Smooth muscle cell (in vitro differentiated cells): ENCODE results near the gene STK4. TPM values are rescaled to one million over a fixed set of nuclear protein-coding genes. Genes with fewer than 3 reads are reported as not detected.

Experiments
- DNase-seq: peaks from one replicate; lab custom pipeline; 2025; ENCODE audit not compliant: unreplicated experiment; lab: John Stamatoyannopoulos, UW
- H2AFZ ChIP-seq: fragments of 200-600 bp; sonication (generic); 2 replicates; pipeline ENCODE4 v1.6.0; 2016; ENCODE audit warnings: antibody characterized with exemption, low read depth, mild to moderate bottlenecking
- H3F3A ChIP-seq: fragments of 200-600 bp; sonication (generic); 2 replicates; pipeline ENCODE4 v1.6.0; 2017; ENCODE audit warnings: antibody characterized with exemption, low read depth
- H3K27ac ChIP-seq: fragments of 200-600 bp; sonication (generic); 2 replicates; pipeline ENCODE4 v1.5.1; 2016; ENCODE audit warnings: low read depth, mild to moderate bottlenecking
- H3K27me3 ChIP-seq: fragments of 200-600 bp; sonication (generic); 2 replicates; pipeline ENCODE4 v1.6.1; 2016; ENCODE audit warnings: low read depth, mild to moderate bottlenecking
- H3K36me3 ChIP-seq: fragments of 200-600 bp; sonication (generic); 2 replicates; pipeline ENCODE4 v1.5.1; 2016; ENCODE audit warnings: low read depth
- H3K4me1 ChIP-seq: fragments of 200-600 bp; sonication (generic); 2 replicates; pipeline ENCODE4 v1.5.1; 2016; ENCODE audit warnings: low read depth
- H3K4me2 ChIP-seq: fragments of 200-600 bp; sonication (generic); 2 replicates; pipeline ENCODE4 v1.6.0; 2016; ENCODE audit warnings: mild to moderate bottlenecking
- H3K4me3 ChIP-seq: fragments of 200-600 bp; sonication (generic); 2 replicates; pipeline ENCODE4 v1.5.1; 2016; ENCODE audit warnings: mild to moderate bottlenecking
- H3K79me2 ChIP-seq: fragments of 200-600 bp; sonication (generic); 2 replicates; pipeline ENCODE4 v1.6.0; 2016; ENCODE audit warnings: low read depth, mild to moderate bottlenecking
- H3K9ac ChIP-seq: fragments of 200-600 bp; sonication (generic); 2 replicates; pipeline ENCODE4 v1.6.0; 2016; ENCODE audit warnings: low read depth
- H3K9me3 ChIP-seq: fragments of 200-600 bp; sonication (generic); replicated peaks from 2 replicates; pipeline ENCODE4 v1.5.1; 2016; ENCODE audit warnings: low read depth
- H4K20me1 ChIP-seq: fragments of 200-600 bp; sonication (generic); 2 replicates; pipeline ENCODE4 v1.6.0; 2016; ENCODE audit warnings: low read depth
- CTCF ChIP-seq: fragments of 200-600 bp; sonication (generic); IDR thresholded peaks from 2 replicates; pipeline ENCODE4 v1.5.1; 2017; ENCODE audit warnings: borderline replicate concordance, mild to moderate bottlenecking, antibody characterized with exemption; ENCODE audit not compliant: insufficient read depth, poor library complexity, severe bottlenecking
- WGBS: methylation state at CpG from one replicate; pipeline ENCODE4 v1.1.7; 2016; ENCODE audit warnings: low lambda C conversion rate; 5-methylcytosine and 5-hydroxymethylcytosine counted together
- polyA plus RNA-seq: library from polyadenylated mRNA; unstranded; fragments of >200 nt; fragmentation: Nextera tagmentation; extraction: Ambion mirVana; gene quantifications from 2 replicates; pipeline ENCODE4 v1.2.1, GENCODE V29; 2016
- total RNA-seq: library from RNA; depleted of rRNA; stranded (reverse); fragments of >200 nt; gene quantifications from 2 replicates; pipeline ENCODE4 v1.2.3, GENCODE V29; 2014

STK4 gene
- 24.2 and 33.5 TPM in 2 replicates for total RNA-seq
- polyA plus RNA-seq = 16.8 and 24.8 TPM in 2 replicates

DNA sequence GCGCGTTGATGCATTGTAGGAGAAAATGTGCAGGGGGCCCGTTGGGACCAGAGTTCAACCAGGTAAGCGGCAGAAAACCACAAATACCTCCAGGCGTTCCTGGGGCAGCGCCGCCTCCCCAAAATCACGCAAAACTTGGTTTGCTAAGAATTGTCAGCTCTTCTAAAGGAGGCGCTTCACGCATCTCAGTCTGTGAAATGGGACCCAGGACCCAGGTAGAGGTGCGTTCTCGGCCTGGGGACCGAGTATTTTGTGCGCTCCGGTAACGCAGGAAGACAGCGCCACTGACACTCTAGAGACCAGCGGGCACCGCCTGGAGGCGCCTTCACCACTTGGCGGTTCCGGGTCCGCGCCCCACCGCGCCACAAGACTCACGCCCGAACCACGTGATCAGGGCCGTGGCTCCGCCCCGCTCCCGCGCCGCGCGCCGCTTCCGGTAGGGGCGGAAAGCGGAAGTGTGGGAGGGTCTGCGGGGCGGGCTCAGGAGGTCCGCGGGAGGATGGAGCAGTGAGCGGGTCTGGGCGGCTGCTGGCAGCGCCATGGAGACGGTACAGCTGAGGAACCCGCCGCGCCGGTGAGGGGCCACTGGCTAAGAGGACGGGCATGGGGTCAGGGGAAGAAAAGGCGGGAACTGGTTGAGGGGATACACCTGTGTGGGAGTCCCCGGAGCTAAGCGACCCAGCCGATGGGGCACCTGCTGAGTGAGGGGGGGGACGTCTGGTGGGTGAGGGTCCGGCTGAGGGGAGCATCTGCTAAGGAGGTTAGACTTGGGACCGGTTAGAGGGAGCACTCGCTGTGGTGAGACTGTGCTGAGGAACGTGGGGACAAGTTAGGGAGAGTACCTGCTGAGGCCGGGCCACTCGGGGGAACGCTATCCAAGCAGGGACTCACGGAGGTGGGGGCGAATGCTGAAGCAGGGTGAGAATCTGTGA, at the start of gene STK4:
TSS of gene STK4 (plus strand) at position 483 of the 932 bp plus-strand sequence. CDS start at position 540, 57 bp downstream.
- Histone ChIP-seq H3K4me3 (peak within 1 kb of the TSS; percentile 81), H3K9me3 (no peaks in the 10 kb centered on the region), H3K27me3 (no peaks in the 10 kb centered on the region), H3K79me2 (peaks cover 46% of the 10 kb centered on the region), H3K36me3 (no peaks in the 10 kb centered on the region), H4K20me1 (no peaks in the 10 kb centered on the region), H3K9ac (peak within 1 kb of the TSS; percentile 56), H3K4me2 (peak within 1 kb of the TSS; percentile 90), H3K27ac (no peak within 1 kb of the TSS), H3F3A (no peaks in the 10 kb centered on the region), H3K4me1 (peaks cover 9% of the 10 kb centered on the region), H2AFZ (peak within 1 kb of the TSS; percentile 82)
- TF ChIP-seq CTCF = peak; percentile 17
- WGBS = 1% methylated on average over 66 of the region's 68 CpGs
- DNase-seq = peak; percentile 67

DNA sequence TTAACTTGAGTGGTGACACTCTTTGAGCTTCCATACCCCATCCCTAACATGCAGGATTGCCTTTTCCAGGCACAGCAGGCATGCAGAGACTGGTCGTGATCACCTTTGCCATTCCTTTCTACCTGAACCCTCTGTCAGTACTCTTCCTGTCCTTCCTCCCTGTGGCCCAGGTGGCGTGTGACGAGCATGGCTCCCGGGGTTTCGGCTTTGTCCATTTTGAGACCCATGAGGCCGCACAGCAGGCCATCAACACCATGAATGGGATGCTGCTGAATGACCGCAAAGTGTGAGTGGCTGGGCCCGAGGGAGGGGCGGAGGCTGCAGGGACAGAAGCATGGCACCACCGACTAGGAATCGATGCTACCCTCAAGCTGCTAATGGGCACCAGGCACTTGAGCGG, 49.7 kb upstream of the STK4 start:
- no peaks in the 10 kb centered on the region for H3K27me3 ChIP-seq
- no peaks in the 10 kb centered on the region for H3K9me3 ChIP-seq
- H3K4me2 ChIP-seq = no peak overlapping the region
- H3K79me2 ChIP-seq = no peaks in the 10 kb centered on the region
- peaks cover 7% of the 10 kb centered on the region for H3K36me3 ChIP-seq
- TF ChIP-seq CTCF = no peak
- no peak overlapping the region for H2AFZ ChIP-seq
- no peak for DNase-seq
- H3K9ac ChIP-seq = no peak overlapping the region
- H3F3A ChIP-seq = no peaks in the 10 kb centered on the region
- H3K4me3 ChIP-seq = no peak overlapping the region
- H3K4me1 ChIP-seq = no peaks in the 10 kb centered on the region
- 97% methylated on average over 12 of the region's 12 CpGs for WGBS
- no peaks in the 10 kb centered on the region for H4K20me1 ChIP-seq
- H3K27ac ChIP-seq = no peak overlapping the region

DNA sequence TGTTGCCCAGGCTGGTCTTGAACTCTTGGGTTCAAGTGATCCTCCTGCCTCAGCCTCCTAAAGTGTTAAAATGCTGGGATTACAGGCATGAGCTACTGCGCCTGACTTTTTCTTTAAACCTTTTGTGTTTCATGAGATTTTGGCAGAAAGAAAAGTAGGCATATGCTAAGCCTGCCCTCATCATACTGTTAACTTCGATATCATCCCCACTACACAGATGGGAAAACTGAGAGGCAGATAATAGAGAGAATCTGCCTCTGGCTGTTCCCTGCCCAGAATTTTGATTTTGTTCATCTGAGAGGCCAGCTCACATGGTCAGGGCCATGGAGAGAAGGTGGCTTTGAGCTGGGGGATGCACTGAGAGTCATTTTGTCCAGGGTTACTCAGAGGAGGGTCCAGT, 48.9 kb upstream of the STK4 start:
- Histone ChIP-seq H3K36me3 (peaks cover 7% of the 10 kb centered on the region), H3K27me3 (no peaks in the 10 kb centered on the region), H3K4me3 (no peak overlapping the region), H3K79me2 (no peaks in the 10 kb centered on the region), H3K9ac (no peak overlapping the region), H3K27ac (no peak overlapping the region), H3K4me2 (no peak overlapping the region), H3F3A (no peaks in the 10 kb centered on the region), H3K9me3 (no peaks in the 10 kb centered on the region), H3K4me1 (no peaks in the 10 kb centered on the region), H4K20me1 (no peaks in the 10 kb centered on the region), H2AFZ (no peak overlapping the region)
- DNase-seq = no peak
- WGBS = 97% methylated on average over 2 of the region's 2 CpGs
- no peak for TF ChIP-seq CTCF

DNA sequence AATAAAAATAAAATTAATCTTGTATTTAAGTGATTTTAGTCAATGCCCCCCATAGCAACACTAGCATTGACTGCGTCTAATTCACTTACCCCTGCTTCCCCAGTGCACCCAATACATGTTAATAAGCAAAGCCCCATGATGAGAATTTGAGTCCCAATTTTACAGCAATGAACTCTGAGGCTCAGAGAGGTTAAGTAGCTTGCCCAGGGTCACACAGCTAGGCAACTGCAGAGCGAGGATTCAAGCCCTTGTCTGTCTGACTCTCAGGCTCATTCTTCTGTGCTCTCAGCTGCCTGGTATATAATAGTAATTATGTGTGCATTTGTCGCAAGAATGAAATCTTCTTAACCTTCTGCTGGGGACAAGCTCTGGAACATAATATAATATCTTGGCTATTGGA, 48.0 kb upstream of the STK4 start:
- DNase-seq = no peak
- Histone ChIP-seq H2AFZ (no peak overlapping the region), H3K36me3 (peaks cover 4% of the 10 kb centered on the region), H3K79me2 (no peaks in the 10 kb centered on the region), H3K4me2 (no peak overlapping the region), H4K20me1 (no peaks in the 10 kb centered on the region), H3K9ac (no peak overlapping the region), H3K4me3 (no peak overlapping the region), H3K9me3 (no peaks in the 10 kb centered on the region), H3K27me3 (no peaks in the 10 kb centered on the region), H3K27ac (no peak overlapping the region), H3K4me1 (no peaks in the 10 kb centered on the region), H3F3A (no peaks in the 10 kb centered on the region)
- 97% methylated on average over 3 of the region's 3 CpGs for WGBS
- no peak for TF ChIP-seq CTCF
